Measurements from ENCODE around the gene KCNIP4. TPM values are rescaled to one million over a fixed set of nuclear protein-coding genes. Genes with fewer than 3 reads are reported as not detected.

The KCNIP4 gene
- total RNA-seq, 3 donors from 2014 or later (not counting 1 experiment from before 2014, with no cell fraction given), result not detected

DNA sequence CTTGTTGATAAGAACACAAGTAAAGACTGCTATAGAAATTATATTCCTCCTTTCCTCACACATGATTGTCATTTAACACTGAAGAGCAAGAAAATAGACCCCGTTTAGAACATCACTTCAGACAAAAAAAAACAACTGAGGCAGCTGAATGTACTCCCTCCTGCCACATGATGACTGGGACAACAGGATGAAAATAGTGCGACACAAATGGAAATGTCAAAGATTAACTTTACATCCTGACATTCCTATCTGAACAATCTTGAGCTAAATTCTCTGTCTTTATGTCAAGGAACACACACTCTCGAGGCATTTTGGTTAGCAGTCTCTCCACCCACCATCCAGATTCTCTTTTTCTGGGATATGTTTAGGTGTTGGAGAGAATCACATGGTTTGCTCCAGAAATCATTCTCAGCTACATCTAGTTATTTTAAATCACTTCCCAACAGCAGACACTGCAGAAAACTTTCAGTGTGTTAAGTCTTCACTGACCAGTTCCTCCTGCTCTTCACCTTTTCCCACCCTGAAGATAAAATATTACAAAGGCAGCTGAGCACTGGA, 16.3 kb upstream of the KCNIP4 start:
- no peak for DNase-seq
- Mint-ChIP-seq H3K4me1 (no peaks in the 10 kb centered on the region), H3K4me3 (no peak overlapping the region), H3K27me3 (ENCODE audit: low read depth in 2 of 2) (no peaks in the 10 kb centered on the region), H3K36me3 (no peaks in the 10 kb centered on the region), H3K9me3 (peaks cover 6% of the 10 kb centered on the region in 2 donors), H3K27ac (no peak overlapping the region)
- Histone ChIP-seq H3K27ac (ENCODE audit: low read length) (no peak overlapping the region), H3K27me3 (ENCODE audit: control insufficient read depth, insufficient read depth, low read length) (no peaks in the 10 kb centered on the region), H3K4me1 (ENCODE audit: control insufficient read depth, insufficient read depth, low read length) (no peaks in the 10 kb centered on the region), H3K9me3 (ENCODE audit: control insufficient read depth, insufficient read depth, low read length) (no peaks in the 10 kb centered on the region), H3K4me3 (ENCODE audit: low read length) (no peak overlapping the region), H3K36me3 (ENCODE audit: control insufficient read depth, insufficient read depth, low read length) (no peaks in the 10 kb centered on the region)
- ATAC-seq, result no peak
- 78% methylated on average over 2 of the region's 3 CpGs for WGBS (ENCODE audit: insufficient coverage)
- TF ChIP-seq, protein P1, sequence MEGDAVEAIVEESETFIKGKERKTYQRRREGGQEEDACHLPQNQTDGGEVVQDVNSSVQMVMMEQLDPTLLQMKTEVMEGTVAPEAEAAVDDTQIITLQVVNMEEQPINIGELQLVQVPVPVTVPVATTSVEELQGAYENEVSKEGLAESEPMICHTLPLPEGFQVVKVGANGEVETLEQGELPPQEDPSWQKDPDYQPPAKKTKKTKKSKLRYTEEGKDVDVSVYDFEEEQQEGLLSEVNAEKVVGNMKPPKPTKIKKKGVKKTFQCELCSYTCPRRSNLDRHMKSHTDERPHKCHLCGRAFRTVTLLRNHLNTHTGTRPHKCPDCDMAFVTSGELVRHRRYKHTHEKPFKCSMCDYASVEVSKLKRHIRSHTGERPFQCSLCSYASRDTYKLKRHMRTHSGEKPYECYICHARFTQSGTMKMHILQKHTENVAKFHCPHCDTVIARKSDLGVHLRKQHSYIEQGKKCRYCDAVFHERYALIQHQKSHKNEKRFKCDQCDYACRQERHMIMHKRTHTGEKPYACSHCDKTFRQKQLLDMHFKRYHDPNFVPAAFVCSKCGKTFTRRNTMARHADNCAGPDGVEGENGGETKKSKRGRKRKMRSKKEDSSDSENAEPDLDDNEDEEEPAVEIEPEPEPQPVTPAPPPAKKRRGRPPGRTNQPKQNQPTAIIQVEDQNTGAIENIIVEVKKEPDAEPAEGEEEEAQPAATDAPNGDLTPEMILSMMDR (IDR thresholded peaks at IDR 0.05), result no peak
- intact Hi-C loops (cut with micrococcal nuclease), result no loop called here

DNA sequence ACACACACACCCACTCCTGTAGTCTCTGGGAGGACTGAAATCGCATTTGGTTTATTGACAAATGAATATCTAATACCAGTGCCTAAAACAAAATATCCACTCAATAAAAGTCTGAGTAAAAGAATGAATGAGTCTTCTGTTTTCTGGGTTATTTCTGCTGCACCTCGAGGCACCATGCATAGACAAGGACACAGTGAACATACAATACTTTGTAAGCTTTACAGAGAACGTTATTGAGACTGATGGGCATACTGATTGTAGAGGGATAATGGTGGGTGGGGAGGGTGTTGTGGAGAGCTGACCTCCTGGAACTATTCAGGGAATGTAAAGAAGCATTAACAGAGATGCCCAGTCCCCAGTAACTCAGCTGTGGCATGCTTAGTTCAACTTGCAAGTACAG, 14.1 kb upstream of the KCNIP4 start:
- Mint-ChIP-seq H3K4me1 (no peaks in the 10 kb centered on the region), H3K27me3 (ENCODE audit: low read depth in 2 of 2) (no peaks in the 10 kb centered on the region), H3K36me3 (no peaks in the 10 kb centered on the region), H3K4me3 (no peak overlapping the region), H3K9me3 (peaks cover 7 to 14% of the 10 kb centered on the region in 2 donors), H3K27ac (no peak overlapping the region)
- H3K9me3 ChIP-seq (ENCODE audit: control insufficient read depth, insufficient read depth, low read length), result no peaks in the 10 kb centered on the region
- ATAC-seq (no peak), DNase-seq (no peak)
- TF ChIP-seq, protein P1 (IDR thresholded peaks at IDR 0.05), result no peak
- H3K27me3 ChIP-seq (ENCODE audit: control insufficient read depth, insufficient read depth, low read length), result no peaks in the 10 kb centered on the region
- H3K27ac ChIP-seq (ENCODE audit: low read length), result no peak overlapping the region
- H3K4me1 ChIP-seq (ENCODE audit: control insufficient read depth, insufficient read depth, low read length), result no peaks in the 10 kb centered on the region
- WGBS (ENCODE audit: insufficient coverage), result 73% methylated on average over 2 of the region's 3 CpGs
- H3K36me3 ChIP-seq (ENCODE audit: control insufficient read depth, insufficient read depth, low read length), result no peaks in the 10 kb centered on the region
- intact Hi-C loops (cut with micrococcal nuclease), result no loop called here
- no peak overlapping the region for H3K4me3 ChIP-seq (ENCODE audit: low read length)

DNA sequence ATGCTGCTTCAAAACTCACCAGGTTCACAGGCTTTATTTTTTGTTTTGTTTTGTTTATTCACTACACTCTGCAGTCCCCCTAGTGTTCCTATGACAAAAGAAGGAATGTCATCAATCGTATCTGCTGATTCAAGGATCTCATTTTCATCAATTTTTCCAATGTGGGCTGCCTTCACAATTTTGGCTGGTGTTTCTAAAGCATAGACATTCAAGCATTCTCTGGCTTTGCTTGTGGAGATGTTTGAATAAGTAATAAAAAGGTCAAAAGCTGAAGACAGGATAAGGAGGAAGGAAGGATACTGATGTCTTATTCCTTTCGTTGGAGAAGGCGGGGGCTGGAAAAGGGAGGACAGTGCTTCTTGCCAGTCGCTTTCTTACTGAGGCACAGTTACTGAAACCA, 12.2 kb upstream of the KCNIP4 start:
- no peaks in the 10 kb centered on the region for H3K4me1 ChIP-seq (ENCODE audit: control insufficient read depth, insufficient read depth, low read length)
- no peaks in the 10 kb centered on the region for H3K4me1 Mint-ChIP-seq
- DNase-seq, result no peak
- H3K36me3 ChIP-seq (ENCODE audit: control insufficient read depth, insufficient read depth, low read length), result no peaks in the 10 kb centered on the region
- H3K27me3 ChIP-seq (ENCODE audit: control insufficient read depth, insufficient read depth, low read length), result no peaks in the 10 kb centered on the region
- H3K9me3 Mint-ChIP-seq, result peaks cover 4 to 13% of the 10 kb centered on the region in 2 donors
- TF ChIP-seq, protein P1 (IDR thresholded peaks at IDR 0.05), result no peak
- no peaks in the 10 kb centered on the region for H3K27me3 Mint-ChIP-seq (ENCODE audit: low read depth in 2 of 2)
- no peaks in the 10 kb centered on the region for H3K36me3 Mint-ChIP-seq
- H3K27ac ChIP-seq (ENCODE audit: low read length), result no peak overlapping the region
- WGBS (ENCODE audit: insufficient coverage), result 76% methylated on average over 4 of the region's 4 CpGs
- H3K27ac Mint-ChIP-seq, result no peak overlapping the region
- no peaks in the 10 kb centered on the region for H3K9me3 ChIP-seq (ENCODE audit: control insufficient read depth, insufficient read depth, low read length)
- no peak for ATAC-seq
- intact Hi-C loops (cut with micrococcal nuclease), result no loop called here
- no peak overlapping the region for H3K4me3 ChIP-seq (ENCODE audit: low read length)
- H3K4me3 Mint-ChIP-seq, result no peak overlapping the region

DNA sequence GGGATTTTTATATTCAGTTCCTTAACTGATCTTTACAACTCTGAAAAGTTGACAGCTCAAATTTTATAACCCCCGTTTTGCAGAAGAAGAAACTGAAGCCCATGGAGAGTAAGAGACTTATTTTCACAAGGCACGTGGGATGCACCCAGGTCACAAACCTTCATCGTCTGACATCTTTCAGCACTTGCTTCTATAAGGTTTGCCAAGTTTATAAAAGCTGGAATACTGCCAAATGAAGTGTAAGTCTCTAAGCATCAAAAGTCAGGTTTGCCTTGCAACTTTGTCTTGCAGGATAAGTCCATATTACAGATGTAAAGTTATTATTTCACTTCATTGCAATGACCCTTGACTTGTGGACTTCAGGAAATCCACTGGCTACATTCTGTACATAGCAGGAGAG, 6.3 kb upstream of the KCNIP4 start:
- H3K9me3 ChIP-seq (ENCODE audit: control insufficient read depth, insufficient read depth, low read length), result peaks cover 5% of the 10 kb centered on the region
- ATAC-seq (no peak), DNase-seq (no peak)
- no peak overlapping the region for H3K4me3 Mint-ChIP-seq
- H3K27me3 Mint-ChIP-seq (ENCODE audit: low read depth in 2 of 2), result peaks cover 4% of the 10 kb centered on the region in 2 donors
- no peak overlapping the region for H3K4me3 ChIP-seq (ENCODE audit: low read length)
- no peaks in the 10 kb centered on the region for H3K4me1 ChIP-seq (ENCODE audit: control insufficient read depth, insufficient read depth, low read length)
- H3K27ac ChIP-seq (ENCODE audit: low read length), result no peak overlapping the region
- H3K36me3 Mint-ChIP-seq, result no peaks in the 10 kb centered on the region
- intact Hi-C loops (cut with micrococcal nuclease), result no loop called here
- H3K9me3 Mint-ChIP-seq, result peaks cover 3 to 11% of the 10 kb centered on the region in 2 donors
- no peaks in the 10 kb centered on the region for H3K36me3 ChIP-seq (ENCODE audit: control insufficient read depth, insufficient read depth, low read length)
- no peaks in the 10 kb centered on the region for H3K4me1 Mint-ChIP-seq
- WGBS (ENCODE audit: insufficient coverage), result 69% methylated on average over 3 of the region's 3 CpGs
- H3K27me3 ChIP-seq (ENCODE audit: control insufficient read depth, insufficient read depth, low read length), result no peaks in the 10 kb centered on the region
- TF ChIP-seq, protein P1 (IDR thresholded peaks at IDR 0.05), result no peak
- no peak overlapping the region for H3K27ac Mint-ChIP-seq
